RCC 7860 (cell line): ENCODE measurements around the gene KRTAP9-9.
"Not testable (repeated sequence)": the region's sequence is repeated elsewhere in the genome, so short reads cannot be mapped to it uniquely, and the experiment has no call there.

ENCODE experiments used
- DNase-seq: peaks from one replicate; pipeline ENCODE4 v3.0.0-alpha.2; 2015; ENCODE audit warnings: low spot score
- FAIRE-seq: peaks from 2 replicates; lab custom pipeline; 2012; peaks lifted over from hg19 to GRCh38; lab: Jason Lieb, UNC

The KRTAP9-9 gene

GRCh38 chr17:41263212-41263611 lies 8.0 kb downstream of the KRTAP9-9 start:
- no peak for FAIRE-seq

GRCh38 chr17:41264599-41264998 lies 9.4 kb downstream of the KRTAP9-9 start:
- DNase-seq, result no peak
- no peak for FAIRE-seq

More at GRCh38 chr17:41263212-41263611, 8.0 kb downstream of the KRTAP9-9 start:
- no peak for DNase-seq

GRCh38 chr17:41265078-41265477 lies 9.9 kb downstream of the KRTAP9-9 start, which contains the start of gene KRTAP9-6:
KRTAP9-6 (plus strand) TSS chr17:41265378; CDS start chr17:41265378, 0 bp downstream.
- FAIRE-seq (no peak), DNase-seq (no peak)

GRCh38 chr17:41267711-41268110 lies 12.5 kb downstream of the KRTAP9-9 start:
- FAIRE-seq (no peak), DNase-seq (no peak)

- not testable (repeated sequence) for DNase-seq, FAIRE-seq
Measured at GRCh38 chr17:41271323-41271722, 16.1 kb downstream of the KRTAP9-9 start.

GRCh38 chr17:41271858-41272257 lies 16.7 kb downstream of the KRTAP9-9 start:
- no peak for FAIRE-seq

GRCh38 chr17:41275648-41276190 lies 20.5 kb downstream of the KRTAP9-9 start, which contains the start of gene KRTAP9-7:
KRTAP9-7 (plus strand) TSS chr17:41275698; CDS start chr17:41275698, 0 bp downstream.
- not testable (repeated sequence) for FAIRE-seq

More at GRCh38 chr17:41271858-41272257, 16.7 kb downstream of the KRTAP9-9 start:
- DNase-seq, result no peak

GRCh38 chr17:41278176-41278955 lies 23.2 kb downstream of the KRTAP9-9 start:
- peak; percentile 56 for DNase-seq
- no peak for FAIRE-seq

More at GRCh38 chr17:41275648-41276190, 20.5 kb downstream of the KRTAP9-9 start, which contains the start of gene KRTAP9-7:
- DNase-seq, result not testable (repeated sequence)

GRCh38 chr17:41284043-41284442 lies 28.9 kb downstream of the KRTAP9-9 start:
- no peak for DNase-seq
- no peak for FAIRE-seq

GRCh38 chr17:41284546-41284945 lies 29.4 kb downstream of the KRTAP9-9 start:
- no peak for FAIRE-seq
- DNase-seq, result no peak

GRCh38 chr17:41287050-41287449 lies 31.9 kb downstream of the KRTAP9-9 start:
- DNase-seq (no peak), FAIRE-seq (peak; percentile 27)

GRCh38 chr17:41294016-41294415 lies 38.8 kb downstream of the KRTAP9-9 start:
- FAIRE-seq (no peak), DNase-seq (peak; percentile 2)

- DNase-seq (no peak), FAIRE-seq (no peak)
Measured at GRCh38 chr17:41296846-41297245, 41.7 kb downstream of the KRTAP9-9 start.

GRCh38 chr17:41298458-41299135 lies 43.4 kb downstream of the KRTAP9-9 start:
- FAIRE-seq (no peak), DNase-seq (no peak)

GRCh38 chr17:41301204-41301790 lies 46.1 kb downstream of the KRTAP9-9 start:
- FAIRE-seq, result no peak
- DNase-seq, result no peak

GRCh38 chr17:41301916-41302901 lies 47.0 kb downstream of the KRTAP9-9 start, which contains the start of gene KRTAP29-1:
KRTAP29-1 (minus strand) TSS chr17:41302851; CDS start chr17:41302851, 0 bp downstream.
- no peak for FAIRE-seq
- no peak for DNase-seq

- FAIRE-seq (no peak), DNase-seq (no peak)
Measured at GRCh38 chr17:41302981-41303380, 47.8 kb downstream of the KRTAP9-9 start.

- DNase-seq (no peak), FAIRE-seq (no peak)
Measured at GRCh38 chr17:41304091-41304490, 48.9 kb downstream of the KRTAP9-9 start.
